Epithelial cell of proximal tubule (primary cell): ENCODE results near the gene DNAJB5. TPM values are rescaled to one million over a fixed set of nuclear protein-coding genes. Genes with fewer than 3 reads are reported as not detected.

Experiments
- DNase-seq: peaks from one replicate; pipeline ENCODE4 v3.0.0-alpha.2; 2011; ENCODE audit warnings: low read depth
- H3K4me3 ChIP-seq: 2 replicates; pipeline ENCODE4 v1.5.1; 2011; ENCODE audit warnings: low read depth, mild to moderate bottlenecking, low read length
- CTCF ChIP-seq: conservative IDR thresholded peaks from 2 replicates; pipeline ENCODE4 v1.5.1; 2012; ENCODE audit warnings: low read depth, mild to moderate bottlenecking, low read length
- total RNA-seq: library from RNA; depleted of rRNA; stranded (reverse); fragments of >200 nt; gene quantifications from 2 replicates; pipeline ENCODE4 v1.2.3, GENCODE V29; 2015

Gene DNAJB5
- total RNA-seq, 1 donor from 2014 or later = 20.2 TPM

DNA sequence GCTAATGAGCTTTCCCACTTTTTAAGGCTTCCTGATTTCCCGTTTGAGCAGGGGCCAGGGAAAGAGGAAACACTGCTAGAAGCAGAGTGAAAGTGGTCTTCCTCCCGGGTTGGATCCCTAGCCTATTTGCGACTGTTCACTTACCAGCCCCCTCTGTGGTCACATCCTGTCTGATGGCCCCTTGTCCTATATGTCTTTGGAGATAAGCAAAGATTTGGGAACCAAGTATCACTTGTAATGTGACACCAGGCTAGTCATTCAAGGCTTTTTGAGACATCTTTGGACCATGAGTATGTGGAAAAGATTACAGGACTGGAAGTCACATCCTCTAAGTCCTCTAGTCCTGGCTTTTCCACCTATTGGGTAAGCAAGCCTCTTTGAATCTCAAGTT, 6.1 kb downstream of the DNAJB5 start:
- no peak for TF ChIP-seq CTCF
- DNase-seq = no peak
- H3K4me3 ChIP-seq = no peak overlapping the region

DNA sequence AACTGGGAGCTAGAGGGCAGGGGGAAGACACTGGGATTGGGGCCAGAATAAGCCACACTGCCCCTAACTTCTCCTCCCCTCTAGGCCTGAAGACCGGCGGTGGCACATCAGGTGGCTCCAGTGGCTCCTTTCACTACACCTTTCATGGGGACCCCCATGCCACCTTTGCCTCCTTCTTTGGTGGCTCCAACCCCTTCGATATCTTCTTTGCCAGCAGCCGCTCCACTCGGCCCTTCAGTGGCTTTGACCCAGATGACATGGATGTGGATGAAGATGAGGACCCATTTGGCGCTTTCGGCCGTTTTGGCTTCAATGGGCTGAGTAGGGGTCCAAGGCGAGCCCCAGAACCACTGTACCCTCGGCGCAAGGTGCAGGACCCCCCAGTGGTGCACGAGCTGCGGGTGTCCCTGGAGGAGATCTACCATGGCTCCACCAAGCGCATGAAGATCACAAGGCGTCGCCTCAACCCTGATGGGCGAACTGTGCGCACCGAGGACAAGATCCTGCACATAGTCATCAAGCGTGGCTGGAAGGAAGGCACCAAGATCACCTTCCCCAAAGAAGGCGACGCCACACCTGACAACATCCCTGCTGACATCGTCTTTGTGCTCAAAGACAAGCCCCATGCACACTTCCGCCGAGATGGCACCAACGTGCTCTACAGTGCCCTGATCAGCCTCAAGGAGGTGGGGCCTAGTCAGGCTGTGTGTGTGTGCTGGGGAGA, 6.8 kb downstream of the DNAJB5 start:
- H3K4me3 ChIP-seq = no peak overlapping the region
- no peak for DNase-seq
- TF ChIP-seq CTCF = no peak

DNA sequence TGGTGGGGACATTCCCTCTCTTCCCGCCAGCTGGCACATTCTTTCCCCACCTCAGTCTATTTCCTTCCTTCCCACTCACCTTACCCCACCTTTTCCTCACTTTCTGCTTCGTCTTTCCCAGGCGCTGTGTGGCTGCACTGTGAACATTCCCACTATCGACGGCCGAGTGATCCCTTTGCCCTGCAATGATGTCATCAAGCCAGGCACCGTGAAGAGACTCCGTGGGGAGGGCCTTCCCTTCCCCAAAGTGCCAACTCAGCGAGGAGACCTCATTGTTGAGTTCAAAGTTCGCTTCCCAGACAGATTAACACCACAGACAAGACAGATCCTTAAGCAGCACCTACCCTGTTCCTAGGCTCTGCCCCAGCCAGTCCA, 7.3 kb downstream of the DNAJB5 start:
- no peak overlapping the region for H3K4me3 ChIP-seq
- TF ChIP-seq CTCF = no peak
- peak; percentile 76 for DNase-seq

DNA sequence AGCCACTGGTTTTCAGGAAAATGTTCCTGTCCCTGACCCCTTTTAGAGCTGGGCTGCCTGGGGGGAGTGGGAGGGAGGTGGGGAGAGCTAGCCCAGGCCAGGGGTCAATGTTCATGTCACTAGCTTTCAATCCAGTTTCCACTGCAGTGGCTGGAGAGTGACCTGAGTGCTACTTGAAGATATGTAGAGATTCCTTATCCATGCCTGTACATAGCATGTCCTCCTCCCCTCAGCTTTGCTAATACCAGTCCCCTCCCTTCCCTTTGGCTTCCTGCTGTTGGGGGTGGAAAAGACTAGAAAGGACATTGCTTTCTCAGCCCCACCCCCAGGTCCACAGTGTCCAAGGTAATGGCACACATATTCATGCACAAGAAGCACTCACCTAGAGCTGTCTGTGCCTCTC, 7.8 kb downstream of the DNAJB5 start:
- TF ChIP-seq CTCF = no peak
- DNase-seq = no peak
- H3K4me3 ChIP-seq = no peak overlapping the region

DNA sequence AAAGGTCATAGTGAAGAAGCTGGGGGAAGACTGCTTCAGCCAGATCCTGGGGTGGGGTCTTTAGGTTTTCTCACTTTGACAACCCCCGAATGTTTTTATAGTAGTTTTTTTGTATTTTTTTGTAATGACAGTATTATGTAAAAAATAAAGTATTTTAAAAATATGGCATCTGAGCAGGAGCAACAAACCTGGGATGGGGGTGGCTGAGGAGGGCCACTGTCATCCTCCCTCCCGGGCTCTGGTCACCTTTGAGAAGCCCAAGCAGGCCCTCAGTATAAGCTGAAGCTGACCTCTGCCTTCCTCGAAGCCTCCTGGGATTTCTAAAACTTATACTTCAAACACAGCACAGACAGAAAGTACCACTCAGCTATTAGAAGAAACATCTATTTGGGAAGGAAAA, 8.7 kb downstream of the DNAJB5 start:
- DNase-seq = no peak
- H3K4me3 ChIP-seq = no peak overlapping the region
- no peak for TF ChIP-seq CTCF

- H3K4me3 ChIP-seq = no peak overlapping the region
- DNase-seq = no peak
- no peak for TF ChIP-seq CTCF
Observed at GRCh38 chr9:34999576-34999975, 10.0 kb downstream of the DNAJB5 start.
